ENCODE measurements around the gene TMEM273. TPM values are rescaled to one million over a fixed set of nuclear protein-coding genes. Genes with fewer than 3 reads are reported as not detected.

The TMEM273 gene
- total and polyA plus RNA-seq, 2 of the 4 experiments (the other 2 are of a cell fraction): not detected

- Histone ChIP-seq H3K79me1 (ENCODE audit: low read depth in 1 of 2, low read length in 2 of 2) (no peaks in the 10 kb centered on the region), H4K5ac (ENCODE audit: low read depth, low read length) (no peak overlapping the region), H3K9me3 (ENCODE audit: control insufficient read depth, insufficient read depth, low read length) (no peaks in the 10 kb centered on the region), H2BK15ac (ENCODE audit: low read depth, low read length) (no peak overlapping the region), H2AK9ac (replicated peaks; ENCODE audit: low read depth, low read length, poor library complexity) (no peak overlapping the region), H3K4me2 (ENCODE audit: low read depth, low read length) (no peak overlapping the region), H3K27me3 (ENCODE audit: control insufficient read depth, insufficient read depth, low read length) (no peaks in the 10 kb centered on the region), H3K23ac (ENCODE audit: low read depth, low read length) (no peak overlapping the region), H4K8ac (ENCODE audit: low read depth in 2 of 2, low read length in 2 of 2) (no peak overlapping the region), H3K14ac (replicated peaks; ENCODE audit: low read depth, low read length) (no peak overlapping the region), H3K56ac (ENCODE audit: extremely low read depth, insufficient read depth, low read length) (no peak overlapping the region), H3K9ac (ENCODE audit: low read depth, low read length) (no peak overlapping the region), H2BK20ac (ENCODE audit: low read depth, low read length) (no peak overlapping the region), H3K18ac (ENCODE audit: low read depth, low read length) (no peak overlapping the region), H2AK5ac (ENCODE audit: low read depth, low read length) (no peak overlapping the region), H4K91ac (ENCODE audit: insufficient read depth, low read depth, low read length) (no peak overlapping the region), H3K4me1 (ENCODE audit: control insufficient read depth, insufficient read depth, low read length) (no peaks in the 10 kb centered on the region), H4K20me1 (ENCODE audit: insufficient read depth, low read length) (no peaks in the 10 kb centered on the region), H2BK5ac (ENCODE audit: low read depth, low read length, poor library complexity, severe bottlenecking) (no peak overlapping the region), H2AFZ (replicated peaks; ENCODE audit: low read length, poor library complexity) (no peak overlapping the region), H3K4ac (ENCODE audit: low read depth, low read length) (no peak overlapping the region), H3K36me3 (ENCODE audit: control insufficient read depth, insufficient read depth, low read length) (no peaks in the 10 kb centered on the region), H3K27ac (ENCODE audit: insufficient read depth, low read length) (no peak overlapping the region), H2BK120ac (ENCODE audit: low read depth, low read length) (no peak overlapping the region), H3K9me1 (ENCODE audit: insufficient read depth, low read length) (no peaks in the 10 kb centered on the region; the same call in 1 of the 2 replicates), H3K4me3 (ENCODE audit: insufficient read depth, low read depth, low read length) (no peak overlapping the region)
- dilution Hi-C loops (cut with HindIII; ENCODE audit: low sequenced_read_pairs, unreplicated experiment) (no loop called here), in situ Hi-C loops (cut with MboI; ENCODE audit: low sequenced_read_pairs) (no loop called here), intact Hi-C loops (cut with micrococcal nuclease) (loop anchor here (10.0 kb wide), 1 partner anchor 345 kb away; no protein-coding TSS in a partner anchor)
- 82% methylated on average over 2 of the region's 4 CpGs; no CpG with 5 or more reads in 1 of the 2 experiments for WGBS, 2 experiments (ENCODE audit: extremely low coverage in 2 of 2, insufficient read length in 1 of 2)
- ATAC-seq (ENCODE audit: low read depth) (no peak), DNase-seq (no peak)
- CTCF ChIA-PET: interaction anchor here (1.1 kb wide), 1 partner anchor 8 kb away, joined by 4 read pairs; no protein-coding TSS in a partner anchor
- BruUV-seq (replicated peaks): no TSS peak
- TF ChIP-seq NFE2L2 (IDR thresholded peaks at IDR 0.05; ENCODE audit: low read depth, low read length): no peak
- no peak for TF ChIP-seq BHLHE40 (IDR thresholded peaks at IDR 0.05; ENCODE audit: low read depth, low read length)
- POLR2A ChIA-PET (ENCODE audit: unreplicated experiment): no interaction called here
Measured at GRCh38 chr10:49169776-49170175, 18.4 kb downstream of the TMEM273 start.
